NCI-H1694 treated with DMSO at 0.1 percent for 48 hours (cell line): Measurements from ENCODE around the gene BTBD2.
A peak's percentile ranks its signal among the peaks of the same experiment; 100 is the strongest.

Experiments used
- DNase-seq: peaks from one replicate; lab custom pipeline; 2025; lab: John Stamatoyannopoulos, UW

Gene BTBD2

GRCh38 chr19:1959928-1960589 lies 55.5 kb downstream of the BTBD2 start:
- no peak for DNase-seq

GRCh38 chr19:1957562-1958248 lies 57.8 kb downstream of the BTBD2 start:
- DNase-seq: no peak

GRCh38 chr19:1956868-1957492 lies 58.5 kb downstream of the BTBD2 start:
- no peak for DNase-seq

- DNase-seq: no peak
Observed at GRCh38 chr19:1956122-1956494, 59.4 kb downstream of the BTBD2 start.

GRCh38 chr19:1955171-1956121 lies 60.1 kb downstream of the BTBD2 start:
- DNase-seq: no peak

- no peak for DNase-seq
Observed at GRCh38 chr19:1954532-1954933, 61.0 kb downstream of the BTBD2 start.

- no peak for DNase-seq
Observed at GRCh38 chr19:1953441-1954094, 61.9 kb downstream of the BTBD2 start.

- no peak for DNase-seq
Observed at GRCh38 chr19:1953037-1953436, 62.5 kb downstream of the BTBD2 start.

GRCh38 chr19:1952635-1953034 lies 62.9 kb downstream of the BTBD2 start:
- DNase-seq: no peak

- DNase-seq: no peak
Observed at GRCh38 chr19:1950640-1951039, 64.9 kb downstream of the BTBD2 start.

GRCh38 chr19:1949304-1950101 lies 66.0 kb downstream of the BTBD2 start:
- DNase-seq: no peak

- DNase-seq: no peak
Observed at GRCh38 chr19:1947651-1948209, 67.8 kb downstream of the BTBD2 start.

- DNase-seq: peak; percentile 36
Observed at GRCh38 chr19:1945899-1946298, 69.6 kb downstream of the BTBD2 start.

GRCh38 chr19:1944916-1945561 lies 70.5 kb downstream of the BTBD2 start:
- no peak for DNase-seq

- DNase-seq: no peak
Observed at GRCh38 chr19:1944088-1944915, 71.2 kb downstream of the BTBD2 start.

- no peak for DNase-seq
Observed at GRCh38 chr19:1943661-1944087, 71.8 kb downstream of the BTBD2 start.

- DNase-seq: no peak
Observed at GRCh38 chr19:1942934-1943555, 72.5 kb downstream of the BTBD2 start.

- peak; percentile 1 for DNase-seq
Observed at GRCh38 chr19:1942078-1942933, 73.2 kb downstream of the BTBD2 start.
